Measurements from ENCODE around the gene NSD2. TPM values are rescaled to one million over a fixed set of nuclear protein-coding genes. Genes with fewer than 3 reads are reported as not detected.

The NSD2 gene
- total RNA-seq, 1 experiment from 2014 or later = 128 TPM

GRCh38 chr4:1898007-1898406 is 26.8 kb downstream of the NSD2 start:
- H3K4me1 Mint-ChIP-seq = peaks cover 6% of the 10 kb centered on the region
- no peaks in the 10 kb centered on the region for H3K9me3 Mint-ChIP-seq
- ATAC-seq = no peak
- no peak for TF ChIP-seq ZNF396 (CRISPR knock-in tag; IDR thresholded peaks at IDR 0.05; ENCODE audit: borderline replicate concordance)
- H3K27ac Mint-ChIP-seq = peak overlapping the region; percentile 57; the same call in 1 of the 2 replicates
- H3K36me3 Mint-ChIP-seq = peaks cover 25% of the 10 kb centered on the region
- ChIA-PET CTCF (interaction anchor here (0.7 to 2.9 kb wide), 4 partner anchors 15 to 150 kb away, joined by 3 to 10 read pairs (median 6); no protein-coding TSS in a partner anchor), POLR2A (interaction anchor here (0.6 to 0.8 kb wide), 2 partner anchors 13 to 734 kb away, joined by 5 read pairs; no protein-coding TSS in a partner anchor)
- H3K4me3 Mint-ChIP-seq = no peak overlapping the region
- no peak for DNase-seq (ENCODE audit: low spot score)
- H3K27me3 Mint-ChIP-seq (ENCODE audit: low read depth) = no peaks in the 10 kb centered on the region

- H3K36me3 Mint-ChIP-seq = peaks cover 30% of the 10 kb centered on the region
- ATAC-seq = peak; percentile 14; the same call in 1 of the 2 replicates
- CTCF ChIA-PET = interaction anchor here (0.6 to 2.9 kb wide), 14 partner anchors 10 to 720 kb away, joined by 3 to 23 read pairs (median 5); no protein-coding TSS in a partner anchor
- no peak for DNase-seq (ENCODE audit: low spot score)
- H3K9me3 Mint-ChIP-seq = no peaks in the 10 kb centered on the region
- TF ChIP-seq RORB (CRISPR knock-in tag; IDR thresholded peaks at IDR 0.05) (no peak), CREB1 (CRISPR knock-in tag; IDR thresholded peaks at IDR 0.05) (no peak), ATF1 (CRISPR knock-in tag; IDR thresholded peaks at IDR 0.05) (no peak), ZMAT4 (CRISPR knock-in tag; IDR thresholded peaks at IDR 0.05) (no peak), RELA (CRISPR knock-in tag; IDR thresholded peaks at IDR 0.05; ENCODE audit: borderline replicate concordance) (no peak), PREB (CRISPR knock-in tag; IDR thresholded peaks at IDR 0.05; ENCODE audit: borderline replicate concordance) (no peak), ARID4B (CRISPR knock-in tag; IDR thresholded peaks at IDR 0.05; ENCODE audit: borderline replicate concordance) (no peak), USF2 (CRISPR knock-in tag; IDR thresholded peaks at IDR 0.05) (no peak)
- POLR2A ChIA-PET = interaction anchor here (0.8 kb wide), 1 partner anchor 733 kb away, joined by 5 read pairs; no protein-coding TSS in a partner anchor
- H3K4me3 Mint-ChIP-seq = no peak overlapping the region
- no peaks in the 10 kb centered on the region for H3K27me3 Mint-ChIP-seq (ENCODE audit: low read depth)
- peak overlapping the region; percentile 71; the same call in 1 of the 2 replicates for H3K27ac Mint-ChIP-seq
- peaks cover 6% of the 10 kb centered on the region for H3K4me1 Mint-ChIP-seq
Observed at GRCh38 chr4:1898681-1899080, 27.5 kb downstream of the NSD2 start.

- POLR2A ChIA-PET = no interaction called here
- Mint-ChIP-seq H3K4me3 (no peak overlapping the region), H3K4me1 (peaks cover 6% of the 10 kb centered on the region), H3K27ac (peak overlapping the region; percentile 71; the same call in 1 of the 2 replicates), H3K9me3 (no peaks in the 10 kb centered on the region), H3K27me3 (ENCODE audit: low read depth) (no peaks in the 10 kb centered on the region), H3K36me3 (peaks cover 37% of the 10 kb centered on the region)
- ATAC-seq (peak; percentile 97), DNase-seq (ENCODE audit: low spot score) (peak; percentile 79)
- CTCF ChIA-PET = interaction anchor here (0.5 to 2.9 kb wide), 23 partner anchors 9 to 721 kb away, joined by 3 to 23 read pairs (median 3); no protein-coding TSS in a partner anchor
- TF ChIP-seq SOX15 (CRISPR knock-in tag; IDR thresholded peaks at IDR 0.05) = no peak
- no peak for TF ChIP-seq E2F1 (CRISPR knock-in tag; IDR thresholded peaks at IDR 0.05)
- no peak for TF ChIP-seq FOXK1 (CRISPR knock-in tag; IDR thresholded peaks at IDR 0.05)
- no peak for TF ChIP-seq SMAD4 (CRISPR knock-in tag; IDR thresholded peaks at IDR 0.05)
- no peak for TF ChIP-seq NR1H2 (CRISPR knock-in tag; IDR thresholded peaks at IDR 0.05)
- TF ChIP-seq HMGXB4 (CRISPR knock-in tag; IDR thresholded peaks at IDR 0.05) = 0 out of 2 replicates have a peak, but pooled peaks have one; percentile 27
- no peak for TF ChIP-seq ZNF512 (CRISPR knock-in tag; IDR thresholded peaks at IDR 0.05; ENCODE audit: borderline replicate concordance)
Observed at GRCh38 chr4:1899149-1900086, 28.2 kb downstream of the NSD2 start.

All from WTC11 (cell line).